Common myeloid progenitor, CD34-positive (primary cell): Measurements from ENCODE around the gene BTG2. TPM values are rescaled to one million over a fixed set of nuclear protein-coding genes. Genes with fewer than 3 reads are reported as not detected.
A peak's percentile ranks its signal among the peaks of the same experiment; 100 is the strongest.
"Not testable (repeated sequence)": the region's sequence is repeated elsewhere in the genome, so short reads cannot be mapped to it uniquely, and the experiment has no call there.

Experiments
- CTCF ChIA-PET: fragments of 350-600 bp; sonication (Branson Sonifier 250); formaldehyde crosslinking; loops from one replicate; lab custom pipeline; 2021; ENCODE audit warnings: antibody characterized with exemption; lab: Charles Lee
- POLR2A ChIA-PET: fragments of 350-600 bp; sonication (Branson Sonifier 250); formaldehyde crosslinking; loops from one replicate; lab custom pipeline; 2021; ENCODE audit warnings: antibody characterized with exemption; lab: Charles Lee
- DNase-seq, 3 donors: peaks; one replicate each; pipeline versions ENCODE4 v3.0.0 to v3.0.0-alpha.2; 2013
- H3K27ac ChIP-seq, 2 experiments: 1 replicate in 1 of 2; 2 replicates in 1 of 2; pipeline ENCODE4 v1.7.0; 2013; ENCODE audit warnings: inconsistent platforms in 2 of 2, low read length in 2 of 2, mild to moderate bottlenecking in 2 of 2, low read depth in 1 of 2, moderate library complexity in 1 of 2; ENCODE audit not compliant: severe bottlenecking in 2 of 2, insufficient read depth in 1 of 2, poor library complexity in 1 of 2
- H3K27me3 ChIP-seq, 5 experiments: replicated peaks in 2 of 5; 1 replicate in 3 of 5; 2 replicates in 2 of 5; pipeline versions ENCODE4 v1.6.1 to v1.7.0; 2013; ENCODE audit warnings: low read length in 4 of 5, mild to moderate bottlenecking in 2 of 5, moderate library complexity in 2 of 5, inconsistent platforms in 1 of 5; ENCODE audit not compliant: insufficient read depth in 5 of 5, control insufficient read depth in 4 of 5
- H3K36me3 ChIP-seq, 4 experiments: 1 replicate in 2 of 4; 2 replicates in 2 of 4; pipeline versions ENCODE4 v1.6.1 to v1.7.0; 2013; ENCODE audit warnings: low read length in 3 of 4, control low read depth in 1 of 4, mild to moderate bottlenecking in 1 of 4; ENCODE audit not compliant: control insufficient read depth in 4 of 4, insufficient read depth in 4 of 4
- H3K4me1 ChIP-seq, 4 experiments: 1 replicate in 3 of 4; 2 replicates in 1 of 4; pipeline versions ENCODE4 v1.6.1 to v1.7.1; 2013; ENCODE audit warnings: low read length in 3 of 4, mild to moderate bottlenecking in 3 of 4, control low read depth in 1 of 4, inconsistent platforms in 1 of 4, moderate library complexity in 1 of 4; ENCODE audit not compliant: control insufficient read depth in 4 of 4, insufficient read depth in 4 of 4; ENCODE audit errors: control extremely low read depth in 1 of 4
- H3K4me3 ChIP-seq, 7 experiments: 1 replicate in 4 of 7; 2 replicates in 3 of 7; pipeline versions ENCODE4 v1.5.1 to v1.7.0; 2013; ENCODE audit warnings: mild to moderate bottlenecking in 7 of 7, low read length in 6 of 7, moderate library complexity in 6 of 7, inconsistent platforms in 2 of 7, low read depth in 2 of 7, control low read depth in 1 of 7; ENCODE audit not compliant: insufficient read depth in 4 of 7, control insufficient read depth in 1 of 7; ENCODE audit errors: extremely low read depth in 1 of 7
- H3K9me3 ChIP-seq, 5 experiments: 1 replicate in 4 of 5; 2 replicates in 1 of 5; pipeline versions ENCODE4 v1.6.1 to v1.7.1; 2013; ENCODE audit warnings: low read length in 4 of 5, mild to moderate bottlenecking in 2 of 5, inconsistent platforms in 1 of 5, low read depth in 1 of 5, moderate library complexity in 1 of 5; ENCODE audit not compliant: control insufficient read depth in 4 of 5, insufficient read depth in 2 of 5; ENCODE audit errors: control extremely low read depth in 1 of 5
- WGBS: methylation state at CpG from one replicate; pipeline ENCODE4 v1.1.5; 2013; ENCODE audit not compliant: insufficient coverage; 5-methylcytosine and 5-hydroxymethylcytosine counted together
- polyA plus RNA-seq: library from polyadenylated mRNA; unstranded; fragments of 120-200 nt; gene quantifications from one replicate; pipeline ENCODE4 v1.2.1, GENCODE V29; 2013

BTG2 gene, protein sequence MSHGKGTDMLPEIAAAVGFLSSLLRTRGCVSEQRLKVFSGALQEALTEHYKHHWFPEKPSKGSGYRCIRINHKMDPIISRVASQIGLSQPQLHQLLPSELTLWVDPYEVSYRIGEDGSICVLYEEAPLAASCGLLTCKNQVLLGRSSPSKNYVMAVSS
- polyA plus RNA-seq: 159 TPM

DNA sequence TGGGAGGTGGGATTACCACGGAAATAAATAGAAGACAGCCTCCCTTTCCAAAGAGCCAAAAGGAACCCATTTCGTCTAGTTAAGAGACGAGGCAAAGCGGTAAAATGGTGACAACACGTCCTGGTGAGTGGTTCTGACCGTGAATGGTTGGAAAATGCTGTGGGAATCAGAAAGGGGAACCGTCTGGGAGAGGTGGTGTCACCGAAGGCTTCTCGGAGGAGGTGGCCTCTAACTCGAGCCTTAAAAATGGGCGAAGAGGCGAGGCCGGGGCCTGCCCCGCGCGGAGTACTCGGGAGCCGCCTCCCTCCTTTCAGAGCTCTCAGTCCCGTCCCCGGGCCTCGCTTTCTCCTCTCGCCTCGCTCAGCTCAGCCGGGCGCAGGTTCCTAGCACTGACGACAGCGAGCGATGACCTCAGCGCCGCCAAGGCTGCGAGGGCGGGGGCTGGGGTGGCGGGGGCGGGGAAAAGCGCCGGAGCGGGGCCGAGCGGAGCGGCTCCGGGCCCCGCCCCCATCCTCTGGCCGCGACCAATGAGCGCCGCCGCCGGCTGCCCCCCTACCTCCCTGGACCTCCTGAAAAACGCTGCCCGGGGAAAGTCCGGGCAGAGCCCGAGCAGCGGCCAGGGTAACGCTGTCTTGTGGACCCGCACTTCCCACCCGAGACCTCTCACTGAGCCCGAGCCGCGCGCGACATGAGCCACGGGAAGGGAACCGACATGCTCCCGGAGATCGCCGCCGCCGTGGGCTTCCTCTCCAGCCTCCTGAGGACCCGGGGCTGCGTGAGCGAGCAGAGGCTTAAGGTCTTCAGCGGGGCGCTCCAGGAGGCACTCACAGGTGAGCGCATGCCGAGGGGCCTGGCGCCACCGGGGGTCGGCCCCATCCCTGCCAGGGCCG is at the start of gene BTG2:
BTG2 (plus strand) TSS at position 601 of the 890 bp plus-strand sequence; CDS start at position 689, 88 bp downstream.
- Histone ChIP-seq H3K36me3 (peaks cover 4 to 35% (median 8%) of the 10 kb centered on the region in 4 experiments), H3K9me3 (no peaks in the 10 kb centered on the region), H3K27me3 (no peaks in the 10 kb centered on the region), H3K4me3 (peak within 1 kb of the TSS; percentile 75 to 98 (median 89)), H3K27ac (peak within 1 kb of the TSS; percentile 80 to 91), H3K4me1 (peaks cover 34 to 79% (median 62%) of the 10 kb centered on the region in 4 experiments)
- 2% methylated on average over 70 of the region's 79 CpGs for WGBS
- DNase-seq: peak; percentile 83 to 91 (median 91)
- ChIA-PET POLR2A (interaction anchor here (2.1 to 8.8 kb wide), 6 partner anchors 10 to 33 kb away, joined by 19 to 121 read pairs (median 35); no protein-coding TSS in a partner anchor), CTCF (interaction anchor here (1.0 to 14.0 kb wide), 6 partner anchors 14 to 45 kb away, joined by 3 to 268 read pairs (median 134); partner anchors contain the start of gene FMOD)

DNA sequence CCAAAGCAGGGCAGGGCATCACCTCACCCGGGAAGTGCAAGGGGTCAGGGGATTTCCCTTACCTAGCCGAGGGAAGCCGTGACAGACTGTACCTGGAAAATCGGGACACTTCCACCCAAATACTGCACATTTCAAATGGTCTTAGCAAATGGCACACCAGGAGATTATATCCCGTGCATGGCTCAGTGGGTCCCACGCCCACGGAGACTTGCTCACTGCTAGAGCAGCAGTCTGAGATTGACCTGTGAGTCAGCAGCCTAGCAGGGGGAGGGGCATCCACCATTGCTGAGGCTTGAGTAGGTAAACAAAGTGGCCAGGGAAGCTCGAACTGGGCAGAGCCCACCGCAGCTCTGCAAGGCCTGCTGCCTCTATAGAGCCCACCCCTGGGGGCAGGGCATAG is 48.7 kb upstream of the BTG2 start:
- CTCF ChIA-PET: interaction anchor here (0.7 to 2.4 kb wide), 3 partner anchors 11 to 217 kb away, joined by 3 to 8 read pairs (median 3); no protein-coding TSS in a partner anchor
- POLR2A ChIA-PET, H3K9me3 ChIP-seq, H3K4me3 ChIP-seq, H3K36me3 ChIP-seq, H3K4me1 ChIP-seq, H3K27ac ChIP-seq, DNase-seq, H3K27me3 ChIP-seq: not testable (repeated sequence)
- 96% methylated on average over 6 of the region's 9 CpGs for WGBS

DNA sequence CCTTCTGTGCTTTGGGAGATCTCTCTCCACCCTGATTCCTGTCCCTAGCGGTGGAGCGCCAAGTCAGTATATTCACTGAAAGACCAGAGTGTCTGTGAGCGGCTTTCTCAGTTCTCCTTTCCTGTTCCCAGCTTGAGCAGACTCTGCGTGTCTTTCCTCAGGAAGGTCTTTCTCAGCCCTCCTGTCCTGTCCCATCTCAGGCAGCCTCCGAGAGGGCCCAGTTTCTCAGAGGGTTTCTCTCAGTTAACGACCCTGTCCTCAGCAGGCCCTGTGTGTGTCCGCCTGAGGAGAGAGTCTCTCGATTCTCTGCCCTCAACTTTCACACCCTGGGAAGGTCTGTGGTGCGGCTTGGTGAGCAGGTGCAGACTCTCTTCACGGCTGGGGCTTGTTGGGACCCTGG is 41.8 kb upstream of the BTG2 start:
- ChIA-PET POLR2A (interaction anchor here (0.7 kb wide), 1 partner anchor 16 kb away, joined by 4 read pairs; no protein-coding TSS in a partner anchor), CTCF (interaction anchor here (0.7 to 13.3 kb wide), 3 partner anchors 76 to 438 kb away, joined by 3 to 147 read pairs (median 6); no protein-coding TSS in a partner anchor)
- Histone ChIP-seq H3K27ac (no peak overlapping the region), H3K27me3 (no peaks in the 10 kb centered on the region), H3K4me3 (no peak overlapping the region), H3K36me3 (no peaks in the 10 kb centered on the region), H3K9me3 (no peaks in the 10 kb centered on the region), H3K4me1 (peaks cover 0 to 8% (median 6%) of the 10 kb centered on the region in 4 experiments)
- no peak for DNase-seq
- 94% methylated on average over 9 of the region's 10 CpGs for WGBS

DNA sequence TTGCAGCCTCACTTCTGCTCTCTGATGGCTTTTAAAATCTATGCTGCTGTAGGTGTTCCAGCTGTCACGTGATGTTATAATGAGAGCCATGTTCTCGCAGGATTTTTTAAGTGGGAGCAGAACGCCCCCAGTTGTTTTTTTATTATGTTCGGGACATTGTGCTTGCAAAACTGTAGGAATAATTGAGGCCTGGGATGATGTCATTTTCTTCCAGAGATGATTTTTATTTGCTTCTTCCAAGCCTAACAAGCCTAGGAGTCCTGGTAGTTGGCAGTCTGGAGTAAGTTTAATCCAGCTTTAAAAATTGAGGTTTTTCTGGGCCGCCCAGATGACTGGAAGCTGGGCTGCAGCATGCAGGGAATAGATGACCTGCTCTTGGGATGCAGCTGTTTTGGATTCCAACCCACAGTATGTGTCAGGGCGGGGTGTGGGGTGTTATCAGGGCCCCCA is 41.2 kb upstream of the BTG2 start:
- Histone ChIP-seq H3K27me3 (no peaks in the 10 kb centered on the region), H3K4me1 (peaks cover 0 to 13% (median 12%) of the 10 kb centered on the region in 4 experiments), H3K4me3 (no peak overlapping the region), H3K9me3 (no peaks in the 10 kb centered on the region), H3K27ac (no peak overlapping the region), H3K36me3 (no peaks in the 10 kb centered on the region)
- CTCF ChIA-PET: interaction anchor here (0.7 to 13.3 kb wide), 6 partner anchors 75 to 437 kb away, joined by 3 to 147 read pairs (median 4); no protein-coding TSS in a partner anchor
- POLR2A ChIA-PET: no interaction called here
- DNase-seq: no peak
- WGBS: 92% methylated on average over 4 of the region's 6 CpGs

DNA sequence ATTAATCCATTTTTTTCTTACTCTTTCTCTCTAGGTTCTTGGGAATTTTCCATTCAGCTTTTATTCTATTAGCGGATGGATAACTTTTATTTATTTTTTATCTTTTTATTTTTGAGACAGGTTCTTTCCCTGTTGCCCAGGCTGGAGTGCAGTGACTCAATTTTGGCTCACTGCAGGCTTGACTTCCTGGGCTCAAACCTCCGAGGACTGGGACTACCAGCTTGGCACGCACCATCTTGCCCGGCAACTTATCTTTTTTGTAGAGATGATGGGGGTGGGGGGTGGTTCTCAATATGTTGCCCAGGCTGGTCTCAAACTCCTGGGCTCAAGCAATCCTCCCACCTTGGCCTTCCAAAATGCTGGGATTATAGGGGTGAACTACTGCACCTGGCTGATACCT is 39.8 kb upstream of the BTG2 start:
- no peak overlapping the region for H3K27ac ChIP-seq
- CTCF ChIA-PET: interaction anchor here (1.2 to 13.3 kb wide), 3 partner anchors 74 to 228 kb away, joined by 3 to 147 read pairs (median 12); no protein-coding TSS in a partner anchor

DNA sequence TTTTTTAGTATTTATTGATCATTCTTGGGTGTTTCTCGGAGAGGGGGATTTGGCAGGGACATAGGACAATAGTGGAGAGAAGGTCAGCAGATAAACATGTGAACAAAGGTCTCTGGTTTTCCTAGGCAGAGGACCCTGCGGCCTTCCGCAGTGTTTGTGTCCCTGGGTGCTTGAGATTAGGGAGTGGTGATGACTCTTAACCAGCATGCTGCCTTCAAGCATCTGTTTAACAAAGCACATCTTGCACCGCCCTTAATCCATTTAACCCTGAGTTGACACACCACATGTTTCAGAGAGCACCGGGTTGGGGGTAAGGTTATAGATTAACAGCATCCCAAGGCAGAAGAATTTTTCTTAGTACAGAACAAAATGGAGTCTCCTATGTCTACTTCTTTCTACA is 39.2 kb upstream of the BTG2 start:
- not testable (repeated sequence) for DNase-seq, H3K27me3 ChIP-seq, H3K27ac ChIP-seq, H3K9me3 ChIP-seq, H3K36me3 ChIP-seq, H3K4me3 ChIP-seq
- WGBS: no CpG with 5 or more reads among the region's 5 CpGs
- H3K4me1 ChIP-seq: peaks cover 0 to 24% (median 18%) of the 10 kb centered on the region in 4 experiments
- CTCF ChIA-PET: interaction anchor here (1.6 to 13.3 kb wide), 9 partner anchors 18 to 432 kb away, joined by 4 to 156 read pairs (median 13); no protein-coding TSS in a partner anchor
- POLR2A ChIA-PET: interaction anchor here (1.5 kb wide), 1 partner anchor 61 kb away, joined by 4 read pairs; no protein-coding TSS in a partner anchor

More for the DNA sequence above, 39.8 kb upstream of the BTG2 start:
- Histone ChIP-seq H3K4me1 (peaks cover 0 to 19% (median 17%) of the 10 kb centered on the region in 4 experiments), H3K27me3 (no peaks in the 10 kb centered on the region), H3K4me3 (no peak overlapping the region), H3K36me3 (no peaks in the 10 kb centered on the region), H3K9me3 (no peaks in the 10 kb centered on the region)
- WGBS: 86% methylated on average over 1 of the region's 4 CpGs
- POLR2A ChIA-PET: no interaction called here
- DNase-seq: no peak
